ENCODE measurements around the gene OSCP1.

DNA sequence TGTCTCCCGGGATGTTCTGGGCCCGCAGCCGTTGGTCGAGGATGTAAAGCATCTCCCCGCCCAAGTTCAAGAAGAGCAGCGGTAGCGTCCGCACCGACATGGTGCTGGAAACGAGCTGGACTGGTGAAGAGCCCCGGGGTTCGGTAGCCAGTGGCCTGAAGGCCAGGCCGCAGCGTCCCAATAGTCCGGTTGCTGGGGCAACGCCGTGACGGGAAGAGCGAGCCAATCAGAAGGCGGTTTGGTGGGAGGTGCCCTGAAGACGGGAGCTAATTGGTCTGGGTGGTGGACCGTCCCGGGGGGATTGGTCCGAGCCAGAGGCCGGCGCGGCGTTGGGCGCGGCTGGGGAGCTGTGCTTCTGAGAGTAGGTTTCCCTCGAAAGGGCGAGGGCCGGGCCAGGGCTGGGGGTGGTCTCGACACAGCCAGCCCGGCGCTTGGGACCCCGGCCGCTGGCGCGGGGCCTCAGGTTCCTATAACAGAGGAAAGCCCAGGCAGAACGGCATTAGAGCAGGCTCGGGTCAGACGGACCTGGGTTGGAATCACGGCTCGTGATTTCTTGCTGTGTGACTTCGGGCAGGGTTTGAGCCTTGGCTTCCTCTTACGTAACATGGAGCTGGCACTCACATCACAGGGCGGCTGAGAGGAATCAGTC lies at the start of gene OSCP1:
- TF ChIP-seq POLR2A (IDR thresholded peaks at IDR 0.05; ENCODE audit: low read depth, low read length) (peak; percentile 82; the same call in 1 of the 2 replicates), TAF1 (IDR thresholded peaks at IDR 0.05; ENCODE audit: borderline replicate concordance, low read depth, low read length) (0 out of 2 replicates have a peak, but pooled peaks have one; percentile 20)
